ENCODE results near the gene KRTAP3-2.

DNA sequence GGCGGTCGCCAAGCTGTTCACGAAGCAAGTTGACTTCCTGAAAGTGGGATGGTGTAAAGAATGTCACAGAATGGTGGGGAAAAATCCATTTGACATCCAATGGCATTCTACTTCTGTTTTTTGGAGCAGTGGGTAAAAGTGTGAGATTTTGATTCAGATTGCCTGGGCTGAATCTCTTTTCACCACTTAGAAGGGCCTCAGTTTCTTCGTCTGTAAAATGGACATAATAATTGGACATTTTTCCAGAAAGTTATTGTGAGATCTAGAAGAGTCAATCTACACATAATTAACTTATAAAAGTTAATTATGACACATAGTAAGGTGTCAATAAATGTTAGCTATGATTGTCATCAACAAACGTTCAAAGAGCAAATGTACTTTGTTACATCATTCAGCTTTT, 18.6 kb downstream of the KRTAP3-2 start:
- TF ChIP-seq, protein P1, sequence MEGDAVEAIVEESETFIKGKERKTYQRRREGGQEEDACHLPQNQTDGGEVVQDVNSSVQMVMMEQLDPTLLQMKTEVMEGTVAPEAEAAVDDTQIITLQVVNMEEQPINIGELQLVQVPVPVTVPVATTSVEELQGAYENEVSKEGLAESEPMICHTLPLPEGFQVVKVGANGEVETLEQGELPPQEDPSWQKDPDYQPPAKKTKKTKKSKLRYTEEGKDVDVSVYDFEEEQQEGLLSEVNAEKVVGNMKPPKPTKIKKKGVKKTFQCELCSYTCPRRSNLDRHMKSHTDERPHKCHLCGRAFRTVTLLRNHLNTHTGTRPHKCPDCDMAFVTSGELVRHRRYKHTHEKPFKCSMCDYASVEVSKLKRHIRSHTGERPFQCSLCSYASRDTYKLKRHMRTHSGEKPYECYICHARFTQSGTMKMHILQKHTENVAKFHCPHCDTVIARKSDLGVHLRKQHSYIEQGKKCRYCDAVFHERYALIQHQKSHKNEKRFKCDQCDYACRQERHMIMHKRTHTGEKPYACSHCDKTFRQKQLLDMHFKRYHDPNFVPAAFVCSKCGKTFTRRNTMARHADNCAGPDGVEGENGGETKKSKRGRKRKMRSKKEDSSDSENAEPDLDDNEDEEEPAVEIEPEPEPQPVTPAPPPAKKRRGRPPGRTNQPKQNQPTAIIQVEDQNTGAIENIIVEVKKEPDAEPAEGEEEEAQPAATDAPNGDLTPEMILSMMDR (IDR thresholded peaks at IDR 0.05 in 4 of 5, conservative IDR thresholded peaks at IDR 0.05 in 1 of 5), result no peak
- TF ChIP-seq POLR2A (IDR thresholded peaks at IDR 0.05), result no peak
